Measurements from ENCODE around the gene BANP.
"Not testable (repeated sequence)": the region's sequence is repeated elsewhere in the genome, so short reads cannot be mapped to it uniquely, and the experiment has no call there.

Gene BANP

DNA sequence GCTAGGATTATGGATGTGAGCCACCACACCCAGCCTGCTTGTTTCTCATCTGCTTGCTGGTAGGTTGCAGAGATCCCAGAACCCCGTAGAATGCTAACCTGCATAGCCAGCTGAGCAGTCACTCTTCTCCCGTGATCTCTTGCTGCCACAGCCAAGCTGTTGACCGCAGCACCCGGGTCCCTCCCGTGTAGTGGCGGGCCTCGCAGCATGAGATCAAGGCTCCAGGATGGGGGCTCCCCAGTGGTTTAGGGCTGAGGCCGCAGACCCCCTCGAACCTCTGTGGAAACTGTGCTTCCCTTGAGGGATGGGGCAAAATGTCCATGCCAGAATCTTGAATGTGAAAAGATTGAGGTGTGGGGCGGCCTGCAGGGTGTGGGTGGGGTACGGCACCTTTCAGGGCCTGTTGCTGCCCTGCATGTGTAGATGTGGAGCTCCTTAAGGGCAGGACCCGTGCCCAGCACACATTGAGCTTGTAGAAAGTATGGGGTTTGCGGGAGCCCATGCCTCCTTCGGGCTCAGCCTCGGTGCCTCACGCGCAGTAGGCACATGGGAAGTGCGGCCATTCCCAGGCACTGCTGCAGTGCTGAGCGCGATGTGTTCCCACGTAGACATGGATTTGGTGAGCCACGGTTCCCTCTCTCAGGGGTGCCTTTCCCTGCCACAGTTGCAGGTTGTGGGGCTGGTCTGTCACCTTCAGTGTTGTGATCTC is 99.9 kb downstream of the BANP start:
- no peak for DNase-seq

- no peak for DNase-seq
These were observed 101.4 kb downstream of the BANP start for GRCh38 chr16:88052661-88053060.

DNA sequence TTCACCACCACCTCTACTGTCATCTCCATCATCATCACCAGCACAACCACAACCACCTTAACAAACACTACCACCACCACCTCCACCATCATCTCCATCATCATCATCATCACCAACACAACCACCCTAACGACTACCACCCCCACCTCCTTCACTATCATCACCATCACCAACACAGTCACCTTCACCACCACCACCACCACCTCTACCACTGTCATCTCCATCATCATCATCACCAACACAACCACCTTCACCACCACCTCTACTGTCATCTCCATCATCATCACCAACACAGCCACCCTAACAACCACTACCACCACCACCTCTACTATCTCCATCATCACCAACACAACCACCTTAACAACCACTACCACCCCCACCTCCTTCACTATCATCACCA is 102.2 kb downstream of the BANP start:
- not testable (repeated sequence) for DNase-seq

DNA sequence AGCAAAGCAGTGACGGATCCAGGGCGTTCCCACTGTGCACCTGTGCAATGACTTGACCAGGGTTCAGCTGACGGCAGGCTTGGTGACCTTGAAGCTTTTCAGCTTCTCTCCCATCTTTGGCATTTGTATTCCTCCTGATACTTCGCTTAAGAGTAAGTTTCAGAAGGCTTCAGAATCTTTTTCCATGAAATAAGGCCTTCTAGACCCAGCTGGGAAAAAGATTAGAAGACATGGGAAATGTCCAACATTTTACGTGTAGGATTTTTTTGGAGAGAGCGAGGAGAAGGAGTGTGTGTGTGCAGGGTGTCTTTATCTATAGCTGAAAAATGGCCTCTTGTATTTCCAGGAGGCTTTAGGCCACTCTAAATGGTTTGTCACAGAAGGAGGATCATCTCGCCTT is 104.1 kb downstream of the BANP start:
- DNase-seq = no peak

DNA sequence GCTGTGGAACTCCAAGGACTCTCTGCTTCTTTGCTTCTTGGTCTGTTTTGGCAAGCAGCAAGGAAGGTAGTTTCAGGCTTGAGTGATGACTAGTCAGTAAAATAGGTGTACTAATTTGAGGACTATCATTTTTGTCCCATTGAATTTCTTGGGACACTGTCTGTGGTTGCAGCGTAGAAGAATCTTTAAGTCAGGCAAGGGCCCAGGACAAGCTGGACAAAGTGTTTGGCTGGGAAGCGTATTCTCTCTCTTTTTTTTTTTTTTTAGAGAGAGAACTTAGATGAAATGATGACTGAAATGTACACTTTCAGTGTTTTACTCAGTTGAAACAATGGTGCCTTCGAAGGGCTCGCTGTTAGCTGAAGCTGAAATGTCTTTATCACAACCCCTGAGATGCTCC is 105.0 kb downstream of the BANP start:
- DNase-seq = no peak

DNA sequence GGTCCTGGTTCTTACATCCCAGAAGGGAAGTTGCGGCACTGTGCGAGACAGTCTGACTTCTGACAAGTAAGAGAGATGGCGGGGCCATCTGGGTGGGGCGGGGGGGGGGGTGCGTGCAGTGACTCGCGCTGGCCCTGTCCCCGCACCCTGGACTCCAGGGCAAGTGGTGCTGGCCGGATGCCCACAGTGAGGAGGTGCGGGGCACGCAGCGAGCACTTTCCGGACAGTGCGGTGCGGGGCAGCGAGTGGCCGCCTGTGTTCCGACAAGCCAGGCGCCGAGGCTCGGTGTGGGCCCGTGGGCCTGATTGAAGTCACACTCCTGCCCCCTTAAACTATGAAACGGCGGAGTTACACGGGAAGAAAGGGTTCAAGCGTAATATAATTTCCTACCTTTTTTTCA is 106.4 kb downstream of the BANP start:
- DNase-seq = no peak

DNA sequence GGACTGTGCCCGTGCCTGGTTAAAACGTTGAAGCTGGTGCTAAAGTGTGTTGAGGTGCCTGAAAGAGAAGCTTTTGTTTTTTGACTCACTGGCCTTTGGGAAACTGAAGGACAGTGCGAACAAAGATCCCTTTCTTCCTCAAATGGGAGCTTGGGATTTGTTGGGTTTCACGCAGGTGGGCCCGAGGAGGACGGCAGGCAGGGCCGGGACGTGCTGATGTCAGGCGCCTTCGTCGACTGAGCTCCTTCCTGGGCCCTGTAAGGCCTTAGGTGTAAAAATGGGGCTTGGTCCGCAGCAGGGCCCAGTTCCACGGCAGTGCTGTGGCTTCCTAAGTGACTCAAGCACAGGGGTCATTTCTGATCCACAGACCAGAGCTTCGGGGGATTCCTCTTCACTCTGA is 106.9 kb downstream of the BANP start:
- no peak for DNase-seq

GRCh38 chr16:88058817-88059216 is 107.6 kb downstream of the BANP start:
- no peak for DNase-seq

DNA sequence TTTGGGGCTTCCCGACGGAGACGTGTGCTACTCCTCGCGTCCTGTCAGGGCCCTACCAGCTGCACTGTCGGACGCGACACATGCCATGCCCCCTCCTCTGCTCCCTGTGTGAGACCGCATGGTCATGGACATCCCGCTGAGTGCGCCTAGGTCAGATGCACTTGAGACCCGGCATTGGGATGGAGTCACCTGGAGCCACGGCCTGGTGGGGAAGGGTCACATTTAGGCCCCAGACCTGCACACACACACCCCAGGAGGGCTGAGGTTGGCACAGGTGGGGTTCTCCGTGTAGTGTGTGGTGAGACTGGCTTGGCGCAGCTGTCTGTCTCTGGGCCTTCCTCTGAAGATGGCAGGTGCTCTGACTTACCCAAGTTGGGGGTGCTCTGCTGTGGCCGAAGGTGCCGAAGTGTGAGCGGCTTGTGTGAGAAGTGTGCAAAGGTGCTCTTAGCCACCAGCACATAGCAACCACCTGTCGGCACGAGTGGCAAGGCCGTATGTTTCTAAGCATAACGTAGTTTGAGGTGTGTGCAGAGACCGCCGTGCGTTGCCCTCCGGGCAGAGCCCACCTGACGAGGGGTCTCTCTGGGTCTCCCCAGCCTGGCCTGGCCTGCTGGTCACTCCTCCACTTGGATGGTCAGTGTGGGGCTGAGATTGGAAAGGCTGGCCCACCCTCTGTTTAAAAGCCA is 108.6 kb downstream of the BANP start:
- DNase-seq = no peak

DNA sequence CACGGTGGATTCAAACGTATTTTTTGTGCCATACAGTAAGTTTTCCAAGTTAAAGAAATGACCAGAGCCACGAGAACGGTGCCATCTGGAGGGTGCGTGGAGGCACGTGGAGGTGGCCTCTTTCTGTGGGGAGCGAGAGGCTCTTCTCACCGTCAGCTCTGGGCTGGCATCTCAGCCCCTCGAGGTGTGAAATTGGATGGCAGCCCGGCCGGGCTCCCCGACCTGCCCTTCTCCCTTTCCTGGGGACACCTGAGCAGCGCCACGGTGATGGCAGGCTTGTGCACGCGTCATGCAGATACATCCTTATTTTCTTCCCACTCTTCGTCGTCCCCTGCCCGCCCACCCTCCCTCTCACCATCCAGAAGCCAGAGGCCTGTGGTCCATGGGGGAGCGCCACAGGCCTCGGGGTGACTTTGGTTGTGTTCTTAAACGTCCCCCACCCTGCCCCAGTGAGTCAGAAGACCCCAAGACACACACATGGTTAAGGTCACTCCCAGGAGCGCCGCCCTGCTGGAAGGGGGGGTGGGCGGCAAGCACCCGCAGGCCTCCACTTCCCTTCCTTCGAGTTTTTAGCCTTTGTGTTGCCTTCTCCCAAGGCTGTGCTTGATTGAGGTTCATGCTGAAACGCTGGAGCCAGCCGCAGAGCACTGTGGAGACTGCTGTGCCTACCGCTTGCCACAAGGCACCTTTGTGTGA is 109.4 kb downstream of the BANP start:
- no peak for DNase-seq

DNA sequence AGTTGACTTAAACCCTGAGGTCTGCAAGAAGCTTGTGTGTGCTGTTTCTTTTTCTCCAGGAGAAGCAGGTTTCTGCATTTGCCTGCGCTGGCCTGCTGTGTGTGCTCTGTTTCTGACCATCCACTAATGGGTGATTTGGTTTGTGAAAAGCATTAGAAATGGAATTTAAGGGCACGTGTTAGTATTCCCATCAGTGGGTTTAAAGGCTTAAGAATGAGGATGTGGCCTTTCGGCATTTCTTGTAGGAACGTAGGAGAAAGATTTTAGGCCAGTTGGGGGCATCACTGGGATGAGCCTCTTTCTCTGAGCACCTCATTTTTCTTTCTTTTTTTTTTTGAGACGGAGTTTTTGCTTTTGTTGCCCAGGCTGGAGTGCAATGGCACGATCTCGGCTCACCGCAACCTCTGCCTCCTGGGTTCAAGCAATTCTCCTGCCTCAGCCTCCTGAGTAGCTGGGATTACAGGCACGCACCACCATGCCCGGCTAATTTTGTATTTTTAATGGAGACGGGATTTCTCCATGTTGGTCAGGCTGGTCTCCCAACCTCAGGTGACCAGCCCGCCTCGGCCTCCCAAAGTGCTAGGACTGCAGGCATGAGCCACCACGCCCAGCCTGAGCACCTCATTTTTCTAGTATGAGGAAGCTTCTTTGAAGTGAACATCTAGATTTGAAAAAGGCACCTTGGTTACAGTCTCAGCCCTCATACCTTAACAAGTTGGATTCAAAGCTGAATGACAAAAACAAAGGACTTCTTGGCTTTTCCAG is 110.3 kb downstream of the BANP start:
- no peak for DNase-seq

GRCh38 chr16:88062341-88063210 is 111.3 kb downstream of the BANP start:
- no peak for DNase-seq

- DNase-seq = no peak
These were observed 112.1 kb downstream of the BANP start for GRCh38 chr16:88063211-88063773.

DNA sequence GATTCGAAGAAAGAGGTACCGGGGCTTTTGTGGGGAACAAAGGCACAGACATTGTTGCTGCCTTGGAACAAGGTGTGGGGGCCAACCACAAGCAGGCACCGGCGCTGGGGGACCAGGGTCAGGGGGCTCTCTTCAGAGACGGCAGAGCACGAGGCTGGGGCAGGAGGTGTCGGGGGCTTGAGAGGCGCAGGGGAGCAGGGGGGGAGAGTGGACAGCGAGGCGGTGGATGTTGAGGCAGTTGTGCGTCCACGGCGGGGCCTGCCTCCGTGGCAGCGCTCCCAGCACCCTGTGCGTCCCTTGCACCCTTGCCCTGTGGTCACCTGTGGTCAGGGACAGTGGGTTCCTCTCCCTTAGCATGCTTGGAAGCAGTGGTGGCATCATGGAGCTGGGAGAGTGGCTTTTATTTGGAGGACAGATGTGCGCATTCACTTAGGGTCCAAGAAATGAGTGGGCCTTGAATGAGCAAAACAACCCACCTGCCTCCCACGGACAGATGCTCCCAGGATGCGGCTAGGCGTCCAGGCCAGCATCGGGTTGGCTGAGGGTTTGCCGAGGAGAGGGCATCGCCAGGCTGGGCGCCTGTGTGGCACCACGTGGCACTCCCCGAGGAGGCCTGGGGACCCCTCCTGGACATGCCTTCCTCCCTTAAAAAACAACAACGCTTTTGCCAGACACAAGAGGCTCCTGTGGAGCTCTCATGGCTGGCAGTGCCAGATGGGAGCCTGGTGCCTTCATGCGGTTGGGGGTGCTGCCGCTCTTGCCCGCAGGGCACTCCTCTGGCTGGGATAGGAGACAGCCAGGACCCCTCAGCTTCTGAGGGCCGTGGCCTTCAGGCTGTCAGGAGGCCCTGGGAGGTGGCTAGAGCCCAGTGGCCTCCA is 113.0 kb downstream of the BANP start:
- no peak for DNase-seq

GRCh38 chr16:88064889-88065746 is 113.9 kb downstream of the BANP start:
- no peak for DNase-seq

- no peak for DNase-seq
These were observed 114.5 kb downstream of the BANP start for GRCh38 chr16:88065747-88066142.

- DNase-seq = no peak
These were observed 115.0 kb downstream of the BANP start for GRCh38 chr16:88066234-88066633.

DNA sequence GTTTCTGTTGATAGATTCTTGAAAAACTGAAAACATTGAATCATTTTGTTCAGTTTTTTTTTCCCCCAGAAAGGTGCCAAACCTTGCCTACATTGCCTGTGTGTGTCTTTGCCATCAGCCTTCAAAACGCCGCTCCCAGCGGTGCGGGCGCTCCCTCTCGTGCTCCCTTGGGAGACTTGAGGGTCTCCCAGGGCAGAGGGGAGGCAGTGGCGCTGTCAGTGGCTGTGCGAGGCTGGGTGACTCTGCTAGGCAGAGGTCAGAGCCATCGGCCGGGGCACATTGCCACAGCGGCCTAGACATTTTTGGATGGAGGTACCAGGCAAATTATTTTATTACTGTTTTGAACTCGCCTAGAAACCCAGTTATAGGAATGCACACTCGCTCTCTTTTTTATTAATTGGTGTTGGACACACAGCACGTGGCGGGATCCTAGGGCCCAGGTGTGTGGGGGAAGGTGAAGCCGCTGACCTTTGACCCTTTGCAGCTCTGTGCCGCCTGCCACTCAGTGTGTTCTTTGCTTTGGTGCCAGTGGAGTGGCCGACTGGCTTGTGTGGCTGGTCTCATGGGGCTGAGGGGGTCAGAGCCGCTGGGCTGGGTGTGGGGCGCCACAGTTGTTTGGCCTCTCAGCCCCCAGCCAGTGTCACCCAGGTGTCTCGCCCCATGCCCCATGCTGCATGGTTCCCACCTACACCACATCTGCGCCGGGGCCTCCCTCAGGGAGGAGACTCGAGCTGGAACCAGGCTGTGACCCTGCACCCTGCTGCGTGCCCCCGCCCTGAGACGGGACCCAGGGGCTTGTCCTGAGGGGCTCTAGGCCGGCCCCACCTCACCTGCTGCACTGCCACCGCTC is 115.7 kb downstream of the BANP start:
- no peak for DNase-seq

Measured in NCI-H1105 treated with DMSO at 0.1 percent for 48 hours (cell line).